HG02759 (cell line): Measurements from ENCODE around the gene DMD.
"Not testable (repeated sequence)": the region's sequence is repeated elsewhere in the genome, so short reads cannot be mapped to it uniquely, and the experiment has no call there.

Source experiments
- ATAC-seq: cut with Tn5 transposase; IDR thresholded peaks from one replicate; pipeline ENCODE4 v1.9.1; 2021; ENCODE audit warnings: mild to moderate bottlenecking, moderate library complexity; ENCODE audit not compliant: unreplicated experiment

DMD gene

GRCh38 chrX:33156152-33156726, 55.1 kb downstream of the DMD start:
- no peak for ATAC-seq

GRCh38 chrX:33149580-33149979, 61.8 kb downstream of the DMD start:
- ATAC-seq, result no peak

GRCh38 chrX:33149085-33149484, 62.3 kb downstream of the DMD start:
- no peak for ATAC-seq

GRCh38 chrX:33142331-33142730, 69.0 kb downstream of the DMD start:
- no peak for ATAC-seq

- ATAC-seq, result no peak
Observed at GRCh38 chrX:33138677-33139249, 72.6 kb downstream of the DMD start.

- ATAC-seq, result no peak
Observed at GRCh38 chrX:33134164-33134563, 77.2 kb downstream of the DMD start.

- ATAC-seq, result no peak
Observed at GRCh38 chrX:33133320-33133719, 78.0 kb downstream of the DMD start.

GRCh38 chrX:33132569-33132968, 78.8 kb downstream of the DMD start:
- no peak for ATAC-seq

GRCh38 chrX:33129607-33130006, 81.7 kb downstream of the DMD start:
- ATAC-seq, result no peak

GRCh38 chrX:33128048-33128805, 83.1 kb downstream of the DMD start:
- ATAC-seq, result no peak

GRCh38 chrX:33126469-33126868, 84.9 kb downstream of the DMD start:
- ATAC-seq, result no peak

- no peak for ATAC-seq
Observed at GRCh38 chrX:33109858-33110257, 101.5 kb downstream of the DMD start.

GRCh38 chrX:33106737-33107136, 104.6 kb downstream of the DMD start:
- no peak for ATAC-seq

GRCh38 chrX:33095079-33095478, 116.3 kb downstream of the DMD start:
- no peak for ATAC-seq

GRCh38 chrX:33087411-33087810, 123.9 kb downstream of the DMD start:
- ATAC-seq, result no peak

GRCh38 chrX:33086886-33087285, 124.5 kb downstream of the DMD start:
- ATAC-seq, result no peak

- no peak for ATAC-seq
Observed at GRCh38 chrX:33082371-33082770, 129.0 kb downstream of the DMD start.

- no peak for ATAC-seq
Observed at GRCh38 chrX:33078273-33078672, 133.1 kb downstream of the DMD start.

GRCh38 chrX:33073660-33074059, 137.7 kb downstream of the DMD start:
- not testable (repeated sequence) for ATAC-seq

- no peak for ATAC-seq
Observed at GRCh38 chrX:33065415-33065814, 145.9 kb downstream of the DMD start.

- ATAC-seq, result no peak
Observed at GRCh38 chrX:33062041-33062440, 149.3 kb downstream of the DMD start.

- ATAC-seq, result no peak
Observed at GRCh38 chrX:33053001-33053400, 158.3 kb downstream of the DMD start.
